NCI-H2227 treated with DMSO at 0.1 percent for 48 hours (cell line): ENCODE results near the gene PRKAG2.
"Not testable (repeated sequence)": the region's sequence is repeated elsewhere in the genome, so short reads cannot be mapped to it uniquely, and the experiment has no call there.

Experiments used
- DNase-seq: peaks from one replicate; lab custom pipeline; 2025; lab: John Stamatoyannopoulos, UW

PRKAG2 gene

GRCh38 chr7:151884312-151885201 is 7.6 kb upstream of the PRKAG2 start:
- DNase-seq, result no peak

- no peak for DNase-seq
Measured at GRCh38 chr7:151883857-151884256, 6.9 kb upstream of the PRKAG2 start.

- DNase-seq, result no peak
Measured at GRCh38 chr7:151882734-151883133, 5.8 kb upstream of the PRKAG2 start.

- no peak for DNase-seq
Measured at GRCh38 chr7:151880688-151881087, 3.8 kb upstream of the PRKAG2 start.

- no peak for DNase-seq
Measured at GRCh38 chr7:151877911-151878835, 1.3 kb upstream of the PRKAG2 start.

GRCh38 chr7:151875942-151876898 is 695 bp downstream of the PRKAG2 start:
- DNase-seq, result peak; percentile 77

- not testable (repeated sequence) for DNase-seq
Measured at GRCh38 chr7:151874479-151874878, 2.4 kb downstream of the PRKAG2 start.

GRCh38 chr7:151873402-151873965 is 3.4 kb downstream of the PRKAG2 start:
- no peak for DNase-seq

- DNase-seq, result no peak
Measured at GRCh38 chr7:151872531-151873401, 4.1 kb downstream of the PRKAG2 start.

- DNase-seq, result no peak
Measured at GRCh38 chr7:151871904-151872303, 5.0 kb downstream of the PRKAG2 start.

- DNase-seq, result no peak
Measured at GRCh38 chr7:151871189-151871735, 5.7 kb downstream of the PRKAG2 start.

- DNase-seq, result no peak
Measured at GRCh38 chr7:151869968-151870918, 6.7 kb downstream of the PRKAG2 start.

GRCh38 chr7:151869455-151869854 is 7.5 kb downstream of the PRKAG2 start:
- no peak for DNase-seq

GRCh38 chr7:151869109-151869428 is 7.8 kb downstream of the PRKAG2 start:
- DNase-seq, result peak; percentile 36

- no peak for DNase-seq
Measured at GRCh38 chr7:151868396-151869108, 8.4 kb downstream of the PRKAG2 start.

- DNase-seq, result no peak
Measured at GRCh38 chr7:151867912-151868311, 9.0 kb downstream of the PRKAG2 start.

GRCh38 chr7:151866761-151867655 is 9.9 kb downstream of the PRKAG2 start:
- no peak for DNase-seq
